Skin of body (tissue), 2 donors: ENCODE measurements around the gene PCDHGA6. TPM values are rescaled to one million over a fixed set of nuclear protein-coding genes. Genes with fewer than 3 reads are reported as not detected.
"Not testable (repeated sequence)": the region's sequence is repeated elsewhere in the genome, so short reads cannot be mapped to it uniquely, and the experiment has no call there.

Experiments
- DNase-seq: peaks from one replicate; lab custom pipeline; 2025; lab: John Stamatoyannopoulos, UW
- total RNA-seq: library from RNA; depleted of rRNA; stranded (reverse); fragments of >200 nt; gene quantifications from one replicate; pipeline ENCODE4 v1.2.3, GENCODE V29; 2014

Gene PCDHGA6
- total RNA-seq, 1 donor from 2014 or later, result 3.6 TPM

- DNase-seq, result no peak
Observed at GRCh38 chr5:141359790-141360426, 13.8 kb upstream of the PCDHGA6 start, which contains the start of gene PCDHGB2. Gene PCDHGB2, plus strand, starts transcription at chr5:141359994. Its CDS starts 142 bp downstream, at chr5:141360136.

- DNase-seq, result no peak
Observed at GRCh38 chr5:141360685-141361084, 13.0 kb upstream of the PCDHGA6 start.

- no peak for DNase-seq
Observed at GRCh38 chr5:141362719-141363118, 11.0 kb upstream of the PCDHGA6 start.

- DNase-seq, result no peak
Observed at GRCh38 chr5:141363952-141364660, 9.6 kb upstream of the PCDHGA6 start, which contains the start of gene PCDHGA5. Gene PCDHGA5, plus strand, starts transcription at chr5:141364162. Its CDS starts 169 bp downstream, at chr5:141364331.

- DNase-seq, result no peak
Observed at GRCh38 chr5:141366016-141366896, 7.4 kb upstream of the PCDHGA6 start.

GRCh38 chr5:141369994-141370848, 3.5 kb upstream of the PCDHGA6 start, which contains the start of gene PCDHGB3:
Gene PCDHGB3, plus strand, starts transcription at chr5:141370242. Its CDS starts 153 bp downstream, at chr5:141370395.
- DNase-seq, result no peak

GRCh38 chr5:141371572-141372475, 1.9 kb upstream of the PCDHGA6 start:
- DNase-seq, result no peak

GRCh38 chr5:141374627-141375026, 936 bp downstream of the PCDHGA6 start:
- no peak for DNase-seq

GRCh38 chr5:141375444-141376155, 1.9 kb downstream of the PCDHGA6 start:
- not testable (repeated sequence) for DNase-seq

GRCh38 chr5:141382469-141383294, 9.0 kb downstream of the PCDHGA6 start, which contains the start of gene PCDHGA7:
Gene PCDHGA7, plus strand, starts transcription at chr5:141382742. Its CDS starts 158 bp downstream, at chr5:141382900.
- DNase-seq, result no peak

GRCh38 chr5:141383345-141383744, 9.7 kb downstream of the PCDHGA6 start:
- no peak for DNase-seq

- no peak for DNase-seq
Observed at GRCh38 chr5:141384471-141385267, 11.0 kb downstream of the PCDHGA6 start.

GRCh38 chr5:141387557-141388311, 14.0 kb downstream of the PCDHGA6 start, which contains the start of gene PCDHGB4:
Gene PCDHGB4, plus strand, starts transcription at chr5:141387698. Its CDS starts 187 bp downstream, at chr5:141387885.
- DNase-seq, result not testable (repeated sequence)

GRCh38 chr5:141388661-141389060, 15.0 kb downstream of the PCDHGA6 start:
- DNase-seq, result no peak

- no peak for DNase-seq
Observed at GRCh38 chr5:141389153-141390042, 15.7 kb downstream of the PCDHGA6 start.
